Lung (tissue), 12 donors: ENCODE measurements around the gene PCDH20. TPM values are rescaled to one million over a fixed set of nuclear protein-coding genes. Genes with fewer than 3 reads are reported as not detected.
A peak's percentile ranks its signal among the peaks of the same experiment; 100 is the strongest.

Experiments
- ATAC-seq: fragments of 200-7000 bp; cut with Tn5 transposase; one replicate; pipeline ENCODE4 v1.9.1; 2020; ENCODE audit warnings: moderate number of reproducible peaks; ENCODE audit not compliant: insufficient read depth, low FRiP score
- DNase-seq, 3 donors: peaks; one replicate each; pipeline ENCODE4 v3.0.0-alpha.2; 2013 to 2017
- H3K27ac ChIP-seq, 2 donors: one replicate each; pipeline ENCODE4 v1.5.1; 2013; ENCODE audit warnings: mild to moderate bottlenecking in 2 of 2, moderate library complexity in 2 of 2, control low read depth in 1 of 2, inconsistent platforms in 1 of 2, low read depth in 1 of 2, low read length in 1 of 2
- H3K27me3 ChIP-seq, 3 donors: one replicate each; pipeline ENCODE4 v1.5.1; 2013; ENCODE audit warnings: low read length in 2 of 3; ENCODE audit not compliant: control insufficient read depth in 3 of 3, insufficient read depth in 3 of 3
- H3K36me3 ChIP-seq, 4 donors: one replicate each; pipeline ENCODE4 v1.5.1; 2013; ENCODE audit warnings: low read length in 4 of 4, mild to moderate bottlenecking in 1 of 4, moderate library complexity in 1 of 4; ENCODE audit not compliant: control insufficient read depth in 4 of 4, insufficient read depth in 4 of 4
- H3K4me1 ChIP-seq, 5 donors: one replicate each; pipeline ENCODE4 v1.5.1; 2013; ENCODE audit warnings: low read length in 5 of 5, mild to moderate bottlenecking in 2 of 5, moderate library complexity in 1 of 5; ENCODE audit not compliant: control insufficient read depth in 5 of 5, insufficient read depth in 5 of 5
- H3K4me3 ChIP-seq: one replicate; pipeline ENCODE4 v1.5.1; 2013; ENCODE audit warnings: mild to moderate bottlenecking, control low read depth, moderate library complexity
- H3K9ac ChIP-seq, 2 donors: one replicate each; pipeline ENCODE4 v1.5.1; 2013; ENCODE audit warnings: low read length in 2 of 2, control low read depth in 1 of 2; ENCODE audit not compliant: insufficient read depth in 1 of 2
- H3K9me3 ChIP-seq, 4 donors: one replicate each; pipeline ENCODE4 v1.5.1; 2013; ENCODE audit warnings: low read length in 3 of 4, mild to moderate bottlenecking in 1 of 4, moderate library complexity in 1 of 4; ENCODE audit not compliant: control insufficient read depth in 4 of 4, insufficient read depth in 3 of 4
- WGBS, 2 donors: extraction: QIAGEN DNeasy Blood & Tissue Kit; methylation state at CpG; one replicate each; pipeline ENCODE4 v1.1.7; 2013; 5-methylcytosine and 5-hydroxymethylcytosine counted together
- polyA plus RNA-seq, 2 donors: library from polyadenylated mRNA; stranded (reverse); fragments of 200-250 nt; gene quantifications; one replicate each; pipeline ENCODE4 v1.2.1, GENCODE V29; 2013
- total RNA-seq, 2 donors: library from RNA; depleted of rRNA in 1 of 2; stranded (reverse); fragments of >200 nt in 1 of 2; gene quantifications; one replicate each; pipeline ENCODE4 v1.2.1, GENCODE V29; 2014 to 2021
- TF ChIP-seq, protein P1 (sequence below): IDR thresholded peaks from 2 replicates; pipeline ENCODE4 v1.5.1; 2012; ENCODE audit warnings: mild to moderate bottlenecking; ENCODE audit errors: control extremely low read depth, extremely low read depth
- donor health status: control.
- donor health status: control.
- donor health status: Bipolar disorder and iron deficiency.
- donor health status: healthy.
- donor health status: DM: yes; HTN: yes; CAD: no.

PCDH20 gene
- total and polyA plus RNA-seq, 4 donors = 1.3 to 22.0 (median 4.0) TPM

- TF ChIP-seq, protein P1, sequence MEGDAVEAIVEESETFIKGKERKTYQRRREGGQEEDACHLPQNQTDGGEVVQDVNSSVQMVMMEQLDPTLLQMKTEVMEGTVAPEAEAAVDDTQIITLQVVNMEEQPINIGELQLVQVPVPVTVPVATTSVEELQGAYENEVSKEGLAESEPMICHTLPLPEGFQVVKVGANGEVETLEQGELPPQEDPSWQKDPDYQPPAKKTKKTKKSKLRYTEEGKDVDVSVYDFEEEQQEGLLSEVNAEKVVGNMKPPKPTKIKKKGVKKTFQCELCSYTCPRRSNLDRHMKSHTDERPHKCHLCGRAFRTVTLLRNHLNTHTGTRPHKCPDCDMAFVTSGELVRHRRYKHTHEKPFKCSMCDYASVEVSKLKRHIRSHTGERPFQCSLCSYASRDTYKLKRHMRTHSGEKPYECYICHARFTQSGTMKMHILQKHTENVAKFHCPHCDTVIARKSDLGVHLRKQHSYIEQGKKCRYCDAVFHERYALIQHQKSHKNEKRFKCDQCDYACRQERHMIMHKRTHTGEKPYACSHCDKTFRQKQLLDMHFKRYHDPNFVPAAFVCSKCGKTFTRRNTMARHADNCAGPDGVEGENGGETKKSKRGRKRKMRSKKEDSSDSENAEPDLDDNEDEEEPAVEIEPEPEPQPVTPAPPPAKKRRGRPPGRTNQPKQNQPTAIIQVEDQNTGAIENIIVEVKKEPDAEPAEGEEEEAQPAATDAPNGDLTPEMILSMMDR = no peak
- Histone ChIP-seq H3K36me3 (no peaks in the 10 kb centered on the region), H3K4me3 (peak overlapping the region; percentile 30), H3K9ac (peak overlapping the region; percentile 3 to 54), H3K9me3 (no peaks in the 10 kb centered on the region), H3K27ac (peak overlapping the region in 1 of 2 donors; percentile 65), H3K4me1 (peaks cover 0 to 24% (median 8%) of the 10 kb centered on the region in 5 donors), H3K27me3 (peaks cover 0 to 12% (median 7%) of the 10 kb centered on the region in 3 donors)
- WGBS, 2 donors = 1 to 3% methylated on average over 30 of the region's 30 CpGs
- DNase-seq = peak; percentile 80 to 85 (median 81)
- ATAC-seq = peak; percentile 85
Observed at GRCh38 chr13:61415058-61415721, 459 bp downstream of the PCDH20 start.

DNA sequence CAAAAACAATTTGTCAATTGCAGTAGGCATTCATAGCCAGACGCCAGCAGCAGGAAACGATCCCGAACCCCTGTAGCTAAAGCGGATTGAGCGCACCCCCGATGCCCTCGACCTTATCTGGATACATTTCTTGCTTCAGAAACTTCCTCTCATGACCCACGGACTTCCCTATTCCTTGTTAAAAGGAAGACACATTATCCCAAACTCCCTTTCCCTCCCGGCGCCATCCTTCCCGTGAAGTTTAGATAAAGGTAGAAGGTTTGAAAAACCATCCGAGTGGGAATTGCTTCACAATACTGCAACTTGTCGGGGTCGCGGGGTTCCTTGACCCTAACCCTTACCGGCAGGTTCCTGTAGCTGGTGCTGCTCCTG, 977 bp downstream of the PCDH20 start:
- Histone ChIP-seq H3K9ac (peak overlapping the region; percentile 3 to 54), H3K4me3 (peak overlapping the region; percentile 30), H3K4me1 (peaks cover 0 to 29% (median 8%) of the 10 kb centered on the region in 5 donors), H3K27me3 (peaks cover 0 to 12% (median 7%) of the 10 kb centered on the region in 3 donors), H3K9me3 (no peaks in the 10 kb centered on the region), H3K36me3 (no peaks in the 10 kb centered on the region), H3K27ac (no peak overlapping the region)
- DNase-seq = peak in 1 of 3 donors; percentile 28
- WGBS, 2 donors = 1% methylated on average over 16 of the region's 16 CpGs
- TF ChIP-seq, protein P1 = no peak
- ATAC-seq = peak; percentile 6

GRCh38 chr13:61413572-61414535, 1.8 kb downstream of the PCDH20 start:
- H3K9me3 ChIP-seq = no peaks in the 10 kb centered on the region
- 2 to 4% methylated on average over 40 to 41 of the region's 41 CpGs for WGBS, 2 donors
- H3K4me3 ChIP-seq = peak overlapping the region; percentile 30
- H3K9ac ChIP-seq = peak overlapping the region; percentile 27 to 57
- no peaks in the 10 kb centered on the region for H3K36me3 ChIP-seq
- DNase-seq (peak; percentile 18 to 33 (median 25)), ATAC-seq (no peak)
- H3K27me3 ChIP-seq = peaks cover 0 to 12% (median 7%) of the 10 kb centered on the region in 3 donors
- TF ChIP-seq, protein P1 = no peak
- peaks cover 0 to 29% (median 8%) of the 10 kb centered on the region in 5 donors for H3K4me1 ChIP-seq
- no peak overlapping the region for H3K27ac ChIP-seq
